B cell (primary cell): ENCODE measurements around the gene HSBP1.

Source experiments
- CTCF ChIP-seq: fragments of 200-600 bp; IDR thresholded peaks from one replicate; pipeline ENCODE4 v1.8.0; 2022; ENCODE audit warnings: antibody characterized with exemption, mild to moderate bottlenecking
- EZH2 ChIP-seq: IDR thresholded peaks from 2 replicates; pipeline ENCODE4 v1.6.1; 2012; ENCODE audit warnings: borderline replicate concordance, low read depth, mild to moderate bottlenecking, moderate library complexity, low read length; ENCODE audit not compliant: insufficient read depth, poor library complexity, severe bottlenecking

- TF ChIP-seq CTCF = no peak
- no peak for TF ChIP-seq EZH2
These were observed 18.0 kb upstream of the HSBP1 start for GRCh38 chr16:83789642-83790401.
